ENCODE results near the gene P2RX1. TPM values are rescaled to one million over a fixed set of nuclear protein-coding genes. Genes with fewer than 3 reads are reported as not detected.

The P2RX1 gene
- total RNA-seq, 6 experiments from 2014 or later, result 0.50 to 0.78 (median 0.58) TPM; not detected in 1

DNA sequence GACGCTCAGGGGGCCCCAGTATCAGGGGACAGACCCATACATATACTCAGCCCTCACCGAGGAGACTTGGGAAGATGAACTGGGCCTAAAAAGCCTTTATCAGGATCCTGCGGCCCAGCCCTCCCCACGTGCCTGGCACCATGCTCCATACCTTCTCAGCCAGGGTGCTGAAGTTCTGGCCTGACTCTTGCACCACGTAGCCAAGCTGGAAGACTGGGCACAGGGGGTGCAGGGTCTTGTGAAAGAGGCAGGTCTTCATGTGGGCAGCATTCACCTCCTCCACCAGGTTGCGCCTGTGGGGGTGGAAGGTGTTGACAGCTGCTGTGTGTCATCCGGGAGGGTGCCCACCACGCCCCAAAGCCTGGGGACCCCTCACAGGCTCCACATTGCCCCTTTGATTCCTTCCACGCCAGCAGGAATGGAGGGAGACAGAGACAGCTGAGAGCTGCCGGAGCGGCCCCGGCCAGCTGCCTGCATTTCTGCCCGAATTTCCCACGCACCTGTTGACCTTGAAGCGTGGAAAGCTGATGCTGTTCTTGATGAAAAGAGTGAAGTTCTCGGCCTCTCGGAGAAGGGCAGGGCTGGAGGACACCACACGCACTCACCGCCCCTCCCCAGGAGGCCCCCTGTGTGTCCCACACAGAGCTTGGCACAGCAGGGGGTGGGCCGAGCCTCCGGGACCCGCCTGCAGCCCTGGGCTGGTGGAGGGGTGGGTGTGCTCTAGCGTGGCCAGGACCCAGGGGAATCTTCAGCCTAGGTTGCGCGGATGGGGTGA, 13.0 kb downstream of the P2RX1 start:
- Histone ChIP-seq H3K27ac (no peak overlapping the region), H3K4me1 (no peaks in the 10 kb centered on the region), H3K9me3 (no peaks in the 10 kb centered on the region), H3K4me3 (no peak overlapping the region), H3K27me3 (no peaks in the 10 kb centered on the region), H3K36me3 (no peaks in the 10 kb centered on the region)
- intact Hi-C loops (cut with DNase I), result no loop called here
- TF ChIP-seq, protein P1, sequence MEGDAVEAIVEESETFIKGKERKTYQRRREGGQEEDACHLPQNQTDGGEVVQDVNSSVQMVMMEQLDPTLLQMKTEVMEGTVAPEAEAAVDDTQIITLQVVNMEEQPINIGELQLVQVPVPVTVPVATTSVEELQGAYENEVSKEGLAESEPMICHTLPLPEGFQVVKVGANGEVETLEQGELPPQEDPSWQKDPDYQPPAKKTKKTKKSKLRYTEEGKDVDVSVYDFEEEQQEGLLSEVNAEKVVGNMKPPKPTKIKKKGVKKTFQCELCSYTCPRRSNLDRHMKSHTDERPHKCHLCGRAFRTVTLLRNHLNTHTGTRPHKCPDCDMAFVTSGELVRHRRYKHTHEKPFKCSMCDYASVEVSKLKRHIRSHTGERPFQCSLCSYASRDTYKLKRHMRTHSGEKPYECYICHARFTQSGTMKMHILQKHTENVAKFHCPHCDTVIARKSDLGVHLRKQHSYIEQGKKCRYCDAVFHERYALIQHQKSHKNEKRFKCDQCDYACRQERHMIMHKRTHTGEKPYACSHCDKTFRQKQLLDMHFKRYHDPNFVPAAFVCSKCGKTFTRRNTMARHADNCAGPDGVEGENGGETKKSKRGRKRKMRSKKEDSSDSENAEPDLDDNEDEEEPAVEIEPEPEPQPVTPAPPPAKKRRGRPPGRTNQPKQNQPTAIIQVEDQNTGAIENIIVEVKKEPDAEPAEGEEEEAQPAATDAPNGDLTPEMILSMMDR (IDR thresholded peaks at IDR 0.05), result no peak
- TF ChIP-seq POLR2A (IDR thresholded peaks at IDR 0.05), result no peak
- no peak for DNase-seq
- peak in 1 of 4 donors; percentile 6 for ATAC-seq
- 49% methylated on average over 7 of the region's 25 CpGs for WGBS (ENCODE audit: insufficient coverage, low coverage, low lambda C conversion rate, missing lambda C conversion rate)

DNA sequence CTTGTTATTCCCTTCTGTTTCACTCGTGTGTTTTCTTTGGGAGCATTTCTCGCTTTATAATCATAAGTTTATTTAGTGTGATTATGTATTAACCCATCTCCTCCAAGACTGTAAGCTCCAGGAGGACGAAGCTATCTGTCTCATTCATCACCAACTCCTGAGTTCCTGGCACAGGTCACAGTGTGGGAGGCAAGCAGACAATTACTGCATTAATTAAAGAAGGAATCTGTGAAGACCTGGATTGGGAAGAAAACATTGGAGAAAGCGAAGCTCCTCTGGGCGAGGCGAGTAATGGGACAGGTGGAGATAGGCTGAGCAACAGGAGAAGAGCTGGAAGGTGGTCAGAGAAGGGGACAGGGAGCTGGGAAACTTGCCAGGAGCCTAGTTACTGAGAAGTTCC, 15.6 kb downstream of the P2RX1 start:
- H3K4me1 ChIP-seq, result no peaks in the 10 kb centered on the region
- no peaks in the 10 kb centered on the region for H3K9me3 ChIP-seq
- DNase-seq (no peak), ATAC-seq (no peak)
- no peak overlapping the region for H3K27ac ChIP-seq
- intact Hi-C loops (cut with DNase I), result no loop called here
- H3K36me3 ChIP-seq, result no peaks in the 10 kb centered on the region
- H3K27me3 ChIP-seq, result no peaks in the 10 kb centered on the region
- TF ChIP-seq, protein P1 (IDR thresholded peaks at IDR 0.05), result no peak
- no peak for TF ChIP-seq POLR2A (IDR thresholded peaks at IDR 0.05)
- no peak overlapping the region for H3K4me3 ChIP-seq
- WGBS (ENCODE audit: insufficient coverage, low coverage, low lambda C conversion rate, missing lambda C conversion rate), result 49% methylated on average over 6 of the region's 6 CpGs

GRCh38 chr17:3897731-3898130, 18.5 kb downstream of the P2RX1 start:
- no peak for DNase-seq
- no peaks in the 10 kb centered on the region for H3K27me3 ChIP-seq
- no CpG with 5 or more reads among the region's 12 CpGs for WGBS (ENCODE audit: insufficient coverage, low coverage, low lambda C conversion rate, missing lambda C conversion rate)
- no peak overlapping the region for H3K27ac ChIP-seq
- intact Hi-C loops (cut with DNase I), result no loop called here
- TF ChIP-seq, protein P1 (IDR thresholded peaks at IDR 0.05), result no peak
- no peak for TF ChIP-seq POLR2A (IDR thresholded peaks at IDR 0.05)
- no peaks in the 10 kb centered on the region for H3K9me3 ChIP-seq
- no peak for ATAC-seq
- peaks cover 0 to 5% (median 3%) of the 10 kb centered on the region in 4 donors for H3K4me1 ChIP-seq
- no peak overlapping the region for H3K4me3 ChIP-seq
- no peaks in the 10 kb centered on the region for H3K36me3 ChIP-seq

DNA sequence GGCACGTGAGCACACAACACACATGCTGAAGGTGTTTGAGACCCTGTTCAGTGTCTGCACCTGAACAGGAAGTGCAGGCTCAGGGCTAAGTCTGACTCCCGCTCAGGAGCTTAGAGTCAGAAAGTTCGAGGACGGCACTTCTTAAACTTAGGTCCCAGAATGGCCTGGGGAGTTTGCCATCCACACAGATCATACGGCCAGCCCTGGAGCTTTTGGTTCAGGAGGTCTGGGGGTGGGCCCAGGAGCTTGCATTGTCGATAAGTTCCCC, 19.4 kb downstream of the P2RX1 start:
- no peak for DNase-seq
- no peak overlapping the region for H3K27ac ChIP-seq
- no peaks in the 10 kb centered on the region for H3K27me3 ChIP-seq
- TF ChIP-seq, protein P1 (IDR thresholded peaks at IDR 0.05), result no peak
- no peak for TF ChIP-seq POLR2A (IDR thresholded peaks at IDR 0.05)
- WGBS (ENCODE audit: insufficient coverage, low coverage, low lambda C conversion rate, missing lambda C conversion rate), result 85% methylated on average over 4 of the region's 6 CpGs
- H3K4me3 ChIP-seq, result no peak overlapping the region
- H3K9me3 ChIP-seq, result no peaks in the 10 kb centered on the region
- H3K36me3 ChIP-seq, result no peaks in the 10 kb centered on the region
- ATAC-seq, result no peak
- intact Hi-C loops (cut with DNase I), result no loop called here
- peaks cover 0 to 11% (median 3%) of the 10 kb centered on the region in 4 donors for H3K4me1 ChIP-seq
